ENCODE data around the gene LAMA2.

DNA sequence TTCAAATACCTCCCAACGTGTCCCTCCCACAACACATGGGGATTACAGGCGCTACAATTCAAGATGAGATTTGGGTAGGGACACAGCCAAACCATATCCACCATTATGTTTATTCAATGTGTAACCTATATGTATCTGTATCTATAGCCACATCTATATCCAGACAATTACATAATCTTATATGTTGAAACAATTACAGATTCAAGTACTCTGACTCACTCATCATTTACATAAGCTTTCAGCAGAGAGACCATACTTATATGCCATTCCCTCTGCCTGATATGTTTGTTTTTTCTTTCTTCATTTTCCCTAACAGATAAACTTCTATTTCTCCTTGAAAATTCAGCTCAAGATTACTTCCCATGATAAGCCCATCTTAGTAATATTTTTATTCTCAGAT is 163.6 kb downstream of the LAMA2 start:
- TF ChIP-seq SUZ12 (IDR thresholded peaks at IDR 0.05) (no peak), SP1 (IDR thresholded peaks at IDR 0.05) (no peak)
